ENCODE results near the gene CCDC158. TPM values are rescaled to one million over a fixed set of nuclear protein-coding genes. Genes with fewer than 3 reads are reported as not detected.

The CCDC158 gene
- total and polyA plus RNA-seq, 11 donors: 0.01 to 0.75 (median 0.23) TPM; not detected in 2

GRCh38 chr4:76265631-76266218, 155.2 kb downstream of the CCDC158 start:
- Histone ChIP-seq H3K36me3 (peaks cover 0 to 5% (median 0%) of the 10 kb centered on the region in 9 donors), H3K4me1 (peaks cover 0 to 6% (median 0%) of the 10 kb centered on the region in 12 donors), H3K9me3 (no peaks in the 10 kb centered on the region), H3K27ac (no peak overlapping the region), H3K27me3 (no peaks in the 10 kb centered on the region), H3K4me3 (no peak overlapping the region)
- TF ChIP-seq POLR2A (IDR thresholded peaks at IDR 0.05) (no peak), CTCF (IDR thresholded peaks at IDR 0.05) (no peak)
- ATAC-seq: no peak
- 82 to 86% (median 83%) methylated on average over 6 of the region's 6 CpGs for WGBS, 4 donors
- DNase-seq: no peak
- intact Hi-C loops (cut with DNase I): no loop called here

Other genes starting within 250 kb of the CCDC158 start
- 100 to 1,000 TPM in 3 of 9 donors, 10 to 100 TPM in 6; 84.9 to 208 (median 96.0) TPM for gene SCARB2, start 207.3 kb downstream of the CCDC158 start, total RNA-seq
- 100 to 1,000 TPM in 1 of 2 donors, 10 to 100 TPM in 1; 98.1 to 108 TPM for gene SCARB2, start 207.3 kb downstream of the CCDC158 start, polyA plus RNA-seq
- 1 to 10 TPM in 8 of 9 donors, under 1 TPM in 1; 0.48 to 4.9 (median 2.5) TPM for gene FAM47E, start 169.4 kb downstream of the CCDC158 start, total RNA-seq
- 1 to 10 TPM in 1 of 2 donors, under 1 TPM in 1; 0.36 to 3.2 TPM for gene FAM47E, start 169.4 kb downstream of the CCDC158 start, polyA plus RNA-seq
- 10 to 100 TPM; 16.8 to 48.6 (median 25.5) TPM for gene STBD1, start 114.4 kb downstream of the CCDC158 start, total RNA-seq
- 10 to 100 TPM; 35.0 to 50.8 TPM for gene STBD1, start 114.4 kb downstream of the CCDC158 start, polyA plus RNA-seq
- 10 to 100 TPM; 11.7 to 38.5 (median 20.3) TPM for gene SHROOM3, start 14.1 kb upstream of the CCDC158 start, total RNA-seq
- gene SHROOM3, start 14.1 kb upstream of the CCDC158 start, polyA plus RNA-seq: 10 to 100 TPM in 1 of 2 donors, 1 to 10 TPM in 1; 4.6 to 32.4 TPM

Data from heart left ventricle (tissue), 16 donors.